ENCODE results near the gene PITPNB.

- no peak for TF ChIP-seq POLR2A (IDR thresholded peaks at IDR 0.05)
- TF ChIP-seq, protein P1, sequence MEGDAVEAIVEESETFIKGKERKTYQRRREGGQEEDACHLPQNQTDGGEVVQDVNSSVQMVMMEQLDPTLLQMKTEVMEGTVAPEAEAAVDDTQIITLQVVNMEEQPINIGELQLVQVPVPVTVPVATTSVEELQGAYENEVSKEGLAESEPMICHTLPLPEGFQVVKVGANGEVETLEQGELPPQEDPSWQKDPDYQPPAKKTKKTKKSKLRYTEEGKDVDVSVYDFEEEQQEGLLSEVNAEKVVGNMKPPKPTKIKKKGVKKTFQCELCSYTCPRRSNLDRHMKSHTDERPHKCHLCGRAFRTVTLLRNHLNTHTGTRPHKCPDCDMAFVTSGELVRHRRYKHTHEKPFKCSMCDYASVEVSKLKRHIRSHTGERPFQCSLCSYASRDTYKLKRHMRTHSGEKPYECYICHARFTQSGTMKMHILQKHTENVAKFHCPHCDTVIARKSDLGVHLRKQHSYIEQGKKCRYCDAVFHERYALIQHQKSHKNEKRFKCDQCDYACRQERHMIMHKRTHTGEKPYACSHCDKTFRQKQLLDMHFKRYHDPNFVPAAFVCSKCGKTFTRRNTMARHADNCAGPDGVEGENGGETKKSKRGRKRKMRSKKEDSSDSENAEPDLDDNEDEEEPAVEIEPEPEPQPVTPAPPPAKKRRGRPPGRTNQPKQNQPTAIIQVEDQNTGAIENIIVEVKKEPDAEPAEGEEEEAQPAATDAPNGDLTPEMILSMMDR (IDR thresholded peaks at IDR 0.05): no peak
These were observed 26.2 kb downstream of the PITPNB start for GRCh38 chr22:27892811-27893210.
